K562 treated with DMSO at 1 percent for 24 hours (cell line): ENCODE data around the gene CXorf66. TPM values are rescaled to one million over a fixed set of nuclear protein-coding genes. Genes with fewer than 3 reads are reported as not detected.

Experiments
- total RNA-seq: library from RNA; unstranded; fragments of 300-600 nt; gene quantifications from 2 replicates; pipeline ENCODE4 v1.2.3, GENCODE V29; 2022; ENCODE audit warnings: low read depth; ENCODE audit not compliant: insufficient read depth

The CXorf66 gene, protein sequence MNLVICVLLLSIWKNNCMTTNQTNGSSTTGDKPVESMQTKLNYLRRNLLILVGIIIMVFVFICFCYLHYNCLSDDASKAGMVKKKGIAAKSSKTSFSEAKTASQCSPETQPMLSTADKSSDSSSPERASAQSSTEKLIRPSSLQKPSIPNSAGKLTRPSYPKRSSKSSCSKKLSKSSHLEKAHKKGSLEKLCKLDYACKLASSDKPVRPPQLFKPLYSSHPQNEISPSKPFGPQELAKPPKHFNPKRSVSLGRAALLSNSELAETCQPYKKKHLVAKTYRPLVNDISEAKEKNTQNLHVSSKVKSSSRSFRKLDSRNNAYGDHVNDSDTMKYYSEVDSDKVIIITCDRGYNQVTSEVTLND
- not detected in 2 replicates for total RNA-seq

DNA sequence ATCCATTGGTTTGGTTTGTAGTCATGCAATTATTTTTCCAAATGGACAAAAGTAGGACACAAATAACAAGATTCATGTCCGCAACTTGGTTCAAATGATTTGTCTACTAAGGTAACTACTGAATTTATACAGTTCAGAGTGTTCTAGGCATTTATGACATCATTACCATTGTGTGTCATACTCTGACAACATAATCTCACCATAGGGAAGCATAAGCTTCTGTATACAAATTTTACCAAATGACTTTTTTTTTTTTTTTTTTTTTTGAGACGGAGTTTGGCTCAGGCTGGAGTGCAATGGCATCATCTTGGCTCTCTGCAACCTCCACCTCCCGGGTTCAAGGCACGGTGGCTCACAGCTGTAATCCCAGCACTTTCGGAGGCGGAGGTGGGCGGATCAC lies at the start of gene CXorf66:
Gene CXorf66 (minus strand): TSS at position 101 of the 400 bp plus-strand sequence. CDS start 25 bp downstream, at position 76.

DNA sequence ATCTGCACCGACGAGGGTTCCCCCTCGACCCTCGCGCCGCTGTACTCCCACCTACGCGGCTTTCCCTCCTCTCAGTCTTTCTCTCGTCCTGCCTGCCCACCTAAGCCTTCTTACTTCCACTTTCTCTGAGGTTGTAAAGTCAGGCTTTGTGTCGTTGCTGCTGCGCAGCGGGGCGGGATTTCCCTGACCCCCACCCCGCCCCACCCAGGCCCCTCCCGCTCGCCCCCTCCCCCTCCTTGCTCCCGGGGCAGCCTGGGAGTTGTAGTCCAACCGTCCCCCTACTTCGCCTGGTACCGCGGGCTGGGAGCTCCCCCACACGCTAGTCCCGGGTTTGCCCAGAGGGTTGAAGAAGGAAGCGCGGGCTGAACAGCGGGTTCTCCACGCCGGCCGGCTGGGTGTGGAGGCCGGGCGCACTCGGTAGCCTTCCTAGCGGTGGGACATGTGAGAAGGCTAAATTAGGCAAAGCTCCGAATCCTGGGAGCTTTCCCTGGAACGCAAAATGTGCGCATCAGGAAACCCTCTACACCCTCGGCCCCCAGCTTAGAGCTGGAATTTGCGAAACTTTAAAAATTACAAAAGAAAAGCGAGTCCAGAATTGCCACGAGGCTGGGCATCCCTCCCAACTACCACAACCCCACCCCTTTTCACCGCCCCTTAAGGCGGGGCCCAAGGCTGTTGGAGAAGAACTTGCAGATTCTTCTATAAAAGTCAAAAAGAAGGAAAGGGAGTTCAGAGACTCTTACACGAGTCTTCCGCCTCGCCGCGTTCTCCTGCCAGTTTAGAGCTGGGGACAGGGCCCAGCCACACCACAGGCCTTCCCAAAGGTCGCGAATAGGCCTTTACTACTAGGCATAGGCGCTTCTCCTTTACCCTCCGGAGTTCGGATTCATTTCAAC lies 32.2 kb downstream of the CXorf66 start, which contains the start of gene ATP11C:
Gene ATP11C (minus strand): TSS at position 153 of the 896 bp plus-strand sequence. CDS start 1,011 bp downstream, outside the sequence.

Other genes with a start within 250 kb of the CXorf66 start
- gene ATP11C, start 32.5 kb downstream of the CXorf66 start, total RNA-seq, result 9.8 and 9.9 TPM in 2 replicates